PFSK-1 (cell line): Measurements from ENCODE around the gene IRAK1BP1.

Experiments
- POLR2AphosphoS5 ChIP-seq: IDR thresholded peaks from 2 replicates; pipeline ENCODE4 v1.6.1; 2012; ENCODE audit warnings: low read depth, mild to moderate bottlenecking, control low read depth, low read length, moderate library complexity
- TAF1 ChIP-seq: IDR thresholded peaks from 2 replicates; pipeline ENCODE4 v1.6.1; 2012; ENCODE audit warnings: low read length, control low read depth, borderline replicate concordance; ENCODE audit not compliant: insufficient read depth

- no peak for TF ChIP-seq TAF1
- no peak for TF ChIP-seq POLR2AphosphoS5
Measured at GRCh38 chr6:78867020-78867369, 356 bp upstream of the IRAK1BP1 start.
